ENCODE measurements around the gene SNX14. TPM values are rescaled to one million over a fixed set of nuclear protein-coding genes. Genes with fewer than 3 reads are reported as not detected.
A peak's percentile ranks its signal among the peaks of the same experiment; 100 is the strongest.

Gene SNX14
- polyA plus RNA-seq, 1 of the 3 experiments (the other 2 are of a cell fraction) = 40.4 TPM

GRCh38 chr6:85569323-85569722, 24.3 kb downstream of the SNX14 start (continued):
- no peak for TF ChIP-seq IRF3 (IDR thresholded peaks at IDR 0.05; ENCODE audit: low read depth, low read length)
- TF ChIP-seq JUND (IDR thresholded peaks at IDR 0.05) = 0 out of 2 replicates have a peak, but pooled peaks have one; percentile 28
- no peak for TF ChIP-seq FOXJ3 (CRISPR knock-in tag; IDR thresholded peaks at IDR 0.05)

- Histone ChIP-seq H3K9me3 (no peaks in the 10 kb centered on the region), H3K36me3 (replicated peaks in 1 of 2; ENCODE audit: control insufficient read depth in 1 of 2, insufficient read depth in 2 of 2, low read length in 1 of 2) (peaks cover 29 to 54% of the 10 kb centered on the region in 2 experiments), H3K79me2 (ENCODE audit: insufficient read depth) (peaks cover 60% of the 10 kb centered on the region), H3K9me2 (no peaks in the 10 kb centered on the region), H2AFZ (ENCODE audit: low read depth) (no peak overlapping the region), H3K27ac (ENCODE audit: low read depth in 2 of 2, low read length in 1 of 2) (no peak overlapping the region), H3F3A (replicated peaks; ENCODE audit: insufficient read depth) (no peaks in the 10 kb centered on the region), H3K9ac (no peak overlapping the region), H3K4me1 (ENCODE audit: control insufficient read depth in 1 of 2, insufficient read depth in 2 of 2, low read depth in 1 of 2, low read length in 1 of 2) (peaks cover 0 to 6% of the 10 kb centered on the region in 2 experiments; a peak in 1 of 4 replicates), H3K4me2 (no peak overlapping the region), H4K20me1 (ENCODE audit: insufficient read depth) (no peaks in the 10 kb centered on the region), H3K27me3 (ENCODE audit: insufficient read depth) (no peaks in the 10 kb centered on the region), H3K4me3 (ENCODE audit: low read depth in 2 of 2, low read length in 1 of 2) (no peak overlapping the region)
- CTCF ChIA-PET = interaction anchor here (0.6 kb wide), 1 partner anchor 1004 kb away, joined by 3 read pairs; no protein-coding TSS in a partner anchor
- no peak for TF ChIP-seq RCOR1 (IDR thresholded peaks at IDR 0.05; ENCODE audit: low read length)
- no peak for TF ChIP-seq CHD2 (IDR thresholded peaks at IDR 0.05; ENCODE audit: low read length, partially characterized antibody)
- TF ChIP-seq FOSL2 (IDR thresholded peaks at IDR 0.05; ENCODE audit: borderline replicate concordance, low read depth) = no peak
- TF ChIP-seq EP300 (IDR thresholded peaks at IDR 0.05; ENCODE audit: borderline replicate concordance in 1 of 2, low read depth in 1 of 2, low read length in 1 of 2) = no peak
- no peak for TF ChIP-seq RXRA (IDR thresholded peaks at IDR 0.05; ENCODE audit: borderline replicate concordance, low read depth)
- no peak for TF ChIP-seq FOXJ3 (CRISPR knock-in tag; IDR thresholded peaks at IDR 0.05)
- no peak for TF ChIP-seq MEF2A (IDR thresholded peaks at IDR 0.05; ENCODE audit: borderline replicate concordance, low read depth)
- TF ChIP-seq TCF12 (IDR thresholded peaks at IDR 0.05) = no peak
- WGBS (ENCODE audit: low lambda C conversion rate) = 96% methylated on average over 6 of the region's 6 CpGs
- POLR2A ChIA-PET = no interaction called here
- no peak for DNase-seq
These were observed 25.2 kb downstream of the SNX14 start for GRCh38 chr6:85568411-85568810.

- Histone ChIP-seq H3K79me2 (ENCODE audit: insufficient read depth) (peaks cover 38% of the 10 kb centered on the region), H3K9ac (no peak overlapping the region), H3K27ac (ENCODE audit: low read depth in 2 of 2, low read length in 1 of 2) (no peak overlapping the region), H3K4me3 (ENCODE audit: low read depth in 2 of 2, low read length in 1 of 2) (no peak overlapping the region), H3F3A (replicated peaks; ENCODE audit: insufficient read depth) (peaks cover 14% of the 10 kb centered on the region), H3K27me3 (ENCODE audit: insufficient read depth) (no peaks in the 10 kb centered on the region), H2AFZ (ENCODE audit: low read depth) (no peak overlapping the region), H3K9me2 (no peaks in the 10 kb centered on the region), H3K4me1 (ENCODE audit: control insufficient read depth in 1 of 2, insufficient read depth in 2 of 2, low read depth in 1 of 2, low read length in 1 of 2) (peaks cover 0 to 6% of the 10 kb centered on the region in 2 experiments; a peak in 1 of 4 replicates), H3K4me2 (no peak overlapping the region), H3K36me3 (replicated peaks in 1 of 2; ENCODE audit: control insufficient read depth in 1 of 2, insufficient read depth in 2 of 2, low read length in 1 of 2) (peaks cover 19 to 51% of the 10 kb centered on the region in 2 experiments), H4K20me1 (ENCODE audit: insufficient read depth) (no peaks in the 10 kb centered on the region), H3K9me3 (no peaks in the 10 kb centered on the region)
- 97% methylated on average over 1 of the region's 1 CpG for WGBS (ENCODE audit: low lambda C conversion rate)
- DNase-seq = no peak
- CTCF ChIA-PET = no interaction called here
- POLR2A ChIA-PET = no interaction called here
- TF ChIP-seq FOSL2 (IDR thresholded peaks at IDR 0.05; ENCODE audit: borderline replicate concordance, low read depth) (no peak), IRF3 (IDR thresholded peaks at IDR 0.05; ENCODE audit: low read depth, low read length) (no peak), NFIC (IDR thresholded peaks at IDR 0.05; ENCODE audit: borderline replicate concordance) (no peak), FOXJ3 (CRISPR knock-in tag; IDR thresholded peaks at IDR 0.05) (no peak), NRF1 (IDR thresholded peaks at IDR 0.05; ENCODE audit: low read depth, low read length) (no peak), RFX5 (IDR thresholded peaks at IDR 0.05; ENCODE audit: low read length) (no peak), EP300 (IDR thresholded peaks at IDR 0.05; ENCODE audit: borderline replicate concordance in 1 of 2, low read depth in 1 of 2, low read length in 1 of 2) (no peak), ZBTB33 (IDR thresholded peaks at IDR 0.05; ENCODE audit: borderline replicate concordance, low read depth) (no peak), TAF1 (IDR thresholded peaks at IDR 0.05; ENCODE audit: borderline replicate concordance, low read depth, low read length) (no peak), USF1 (IDR thresholded peaks at IDR 0.05; ENCODE audit: borderline replicate concordance, low read depth) (no peak), EZH2phosphoT487 (IDR thresholded peaks at IDR 0.05; ENCODE audit: borderline replicate concordance, low read depth) (no peak), RCOR1 (IDR thresholded peaks at IDR 0.05; ENCODE audit: low read length) (no peak), POLR2AphosphoS5 (IDR thresholded peaks at IDR 0.05; ENCODE audit: low read depth, low read length) (no peak), GATA2 (CRISPR knock-in tag; IDR thresholded peaks at IDR 0.05) (no peak), MXI1 (IDR thresholded peaks at IDR 0.05; ENCODE audit: low read depth, low read length) (no peak), MEF2A (IDR thresholded peaks at IDR 0.05; ENCODE audit: borderline replicate concordance, low read depth) (no peak)
These were observed 27.9 kb downstream of the SNX14 start for GRCh38 chr6:85565736-85566135.

Measured in SK-N-SH (cell line).